CD4-positive, alpha-beta T cell treated with Interleukin-12 subunit alpha and Interleukin-12 subunit beta, for 1 hour (primary cell): ENCODE results near the gene GOLGA8B.
"Not testable (repeated sequence)": the region's sequence is repeated elsewhere in the genome, so short reads cannot be mapped to it uniquely, and the experiment has no call there.

Source experiments
- DNase-seq: peaks from one replicate; pipeline ENCODE4 v3.0.0-alpha.2; 2020

GOLGA8B gene

DNA sequence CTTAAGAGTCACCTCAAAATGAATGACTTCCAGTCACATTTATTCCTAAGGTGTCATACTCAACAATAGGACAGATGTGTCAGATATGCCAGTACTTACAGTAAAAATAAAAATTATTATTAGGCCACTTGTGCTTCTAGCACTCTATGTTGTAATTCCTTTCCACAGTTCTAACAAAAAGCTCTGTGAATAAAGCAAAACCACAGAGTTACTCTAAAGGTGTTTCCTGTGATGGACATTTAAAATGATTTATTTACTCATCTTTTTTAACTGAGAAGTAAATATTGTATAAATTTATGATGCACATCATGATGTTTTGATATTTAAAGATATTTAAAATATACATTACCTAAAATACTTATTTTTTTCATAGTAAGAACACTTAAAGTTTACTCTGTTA is 13.9 kb upstream of the GOLGA8B start:
- no peak for DNase-seq

GRCh38 chr15:34594361-34594760 is 10.9 kb upstream of the GOLGA8B start:
- no peak for DNase-seq

DNA sequence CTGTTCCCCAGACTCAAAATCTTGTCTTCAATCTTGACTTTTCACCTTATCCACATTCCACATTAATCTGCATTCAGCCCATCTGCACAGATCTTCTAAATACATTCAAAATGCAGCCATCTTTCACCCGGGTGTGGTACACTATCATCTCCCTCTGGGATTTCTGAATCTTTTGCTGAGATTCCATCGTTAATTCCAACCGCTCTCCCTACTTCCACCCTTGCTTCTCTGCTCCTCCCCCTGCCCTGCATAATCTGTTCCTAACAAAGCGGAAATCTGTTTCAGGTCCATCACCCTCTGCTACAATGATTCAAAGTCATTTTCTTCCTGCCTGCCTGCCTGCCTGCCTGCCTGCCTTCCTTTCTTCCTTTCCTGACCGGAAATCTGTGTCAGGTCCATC is 7.9 kb upstream of the GOLGA8B start:
- DNase-seq = no peak

DNA sequence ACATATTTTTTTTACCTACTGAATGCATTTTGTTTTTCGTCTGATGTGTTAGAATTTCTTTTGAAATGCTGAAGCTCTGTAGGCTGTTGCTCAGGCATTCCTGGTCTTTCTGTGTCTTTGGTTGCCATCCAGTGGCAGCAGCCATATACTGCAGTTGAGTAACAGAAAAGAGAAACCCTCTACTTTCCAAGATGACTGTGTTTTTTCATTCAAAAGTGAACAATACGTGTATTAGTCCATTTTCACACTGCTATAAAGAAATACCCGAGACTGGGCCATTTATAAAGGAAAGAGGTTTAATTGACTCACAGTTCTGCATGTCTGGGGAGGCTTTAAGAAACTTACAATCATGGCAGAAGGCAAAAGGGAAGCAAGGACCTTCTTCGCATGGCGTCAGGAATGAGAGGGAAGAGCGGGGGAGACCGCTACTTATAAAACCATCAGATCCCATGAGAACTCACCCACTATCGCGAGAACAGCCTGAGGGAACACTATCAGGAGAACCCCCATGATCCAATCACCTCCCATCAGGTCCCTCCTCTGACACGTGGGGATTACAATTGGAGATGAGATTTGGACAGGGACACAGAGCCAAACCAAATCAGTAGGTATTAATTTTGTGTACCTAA is 4.7 kb upstream of the GOLGA8B start:
- peak; percentile 75 for DNase-seq

- not testable (repeated sequence) for DNase-seq
Measured at GRCh38 chr15:34585966-34586365, 2.5 kb upstream of the GOLGA8B start.

- DNase-seq = no peak
Measured at GRCh38 chr15:34584996-34585395, 1.5 kb upstream of the GOLGA8B start.

DNA sequence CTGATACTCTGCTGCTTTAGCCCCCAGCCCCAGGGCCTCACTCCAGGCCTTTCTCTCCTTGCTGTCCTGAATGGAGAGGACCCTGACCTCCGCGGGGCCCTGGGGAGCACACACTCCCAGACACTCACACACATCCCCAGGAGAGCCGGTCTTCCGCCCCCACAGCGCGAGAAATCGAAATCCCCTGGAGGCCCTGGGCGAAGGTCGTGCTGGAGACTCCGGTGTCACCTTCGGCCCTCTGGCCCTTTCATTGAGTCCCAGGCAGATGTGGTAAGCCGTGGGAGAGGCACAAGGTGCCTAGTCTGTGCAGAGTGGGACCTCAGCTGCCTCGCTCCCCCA is 848 bp upstream of the GOLGA8B start:
- no peak for DNase-seq

DNA sequence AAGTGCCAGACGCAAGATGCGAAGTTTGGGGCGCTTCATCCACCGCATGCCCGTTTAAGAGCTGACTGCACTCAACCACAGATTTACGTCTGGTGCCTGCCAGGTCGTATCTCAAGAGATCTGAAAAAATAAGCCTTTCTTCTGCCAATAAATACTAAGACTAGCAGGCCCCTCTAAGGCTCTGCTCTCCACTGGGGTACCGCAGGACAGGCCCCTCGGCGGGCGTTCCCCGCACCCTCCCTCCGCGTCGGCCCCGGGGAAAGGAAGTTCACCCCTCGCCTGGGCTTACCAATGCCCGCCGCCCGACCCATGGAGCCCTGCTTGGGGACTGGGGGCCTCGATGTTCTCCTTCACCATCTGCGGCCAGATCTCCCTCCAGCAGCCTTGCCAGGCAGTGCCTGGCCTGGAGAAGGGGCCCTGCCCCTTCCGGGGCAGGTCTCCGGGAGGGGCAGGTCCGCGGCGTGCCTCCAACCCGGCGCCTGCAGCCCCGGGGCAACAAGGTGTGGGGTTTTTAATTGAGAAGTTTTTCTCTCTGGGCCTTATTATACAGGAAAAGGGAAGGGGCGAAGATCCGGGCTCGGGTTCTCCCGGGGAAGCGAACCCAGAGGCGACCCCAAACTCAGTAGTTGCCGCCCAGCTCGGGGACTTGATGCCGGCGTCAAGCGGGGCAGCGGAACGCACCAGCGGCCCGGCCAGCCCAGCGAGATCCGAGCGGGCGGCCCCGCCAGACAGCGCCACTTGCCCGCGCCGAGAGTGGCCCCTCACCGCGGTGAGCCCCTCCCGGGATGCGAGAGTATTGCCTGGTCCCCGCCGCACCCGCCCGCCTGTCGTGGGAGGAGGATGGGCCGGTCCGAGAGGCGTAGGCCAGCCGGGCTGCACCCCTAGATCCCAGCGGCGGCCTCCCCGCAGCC is 735 bp downstream of the GOLGA8B start:
- DNase-seq = peak; percentile 34

DNA sequence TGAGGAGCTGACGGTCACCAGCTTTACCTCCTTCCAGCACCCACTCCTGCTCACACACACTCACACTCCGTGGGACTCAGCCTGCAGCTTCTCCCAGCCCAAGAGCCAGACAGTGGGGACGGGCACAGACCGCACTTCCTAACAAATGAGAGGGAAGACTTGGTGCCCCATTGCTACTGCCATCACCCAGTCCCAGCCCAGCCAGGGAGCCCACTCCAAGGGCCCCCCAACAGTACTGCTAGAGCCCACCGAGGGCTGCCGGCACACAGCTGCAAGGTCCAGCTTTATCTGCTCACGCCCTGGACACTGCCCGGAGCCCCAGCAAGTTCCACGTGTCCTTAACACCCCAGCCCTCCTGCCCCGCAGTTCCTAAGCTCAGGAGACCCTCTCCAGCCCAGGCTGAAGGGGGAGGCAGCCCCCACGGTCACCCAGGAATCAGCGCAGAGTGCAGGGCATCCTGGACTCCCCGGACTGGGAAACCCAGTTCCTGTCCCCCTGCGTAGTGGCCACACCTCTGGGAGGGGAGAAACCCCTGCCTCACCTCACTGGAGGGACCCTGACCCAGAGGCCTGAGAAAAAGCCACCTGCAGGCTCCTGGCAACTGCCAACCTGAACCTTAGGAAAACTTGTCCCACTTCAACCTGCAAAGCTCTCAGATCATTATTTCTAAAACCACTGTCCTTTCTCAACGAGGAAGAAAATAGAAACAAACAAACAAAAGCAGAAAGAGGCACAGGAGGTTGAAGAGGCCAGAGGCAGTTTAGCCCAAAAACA is 1.6 kb downstream of the GOLGA8B start:
- DNase-seq = not testable (repeated sequence)

DNA sequence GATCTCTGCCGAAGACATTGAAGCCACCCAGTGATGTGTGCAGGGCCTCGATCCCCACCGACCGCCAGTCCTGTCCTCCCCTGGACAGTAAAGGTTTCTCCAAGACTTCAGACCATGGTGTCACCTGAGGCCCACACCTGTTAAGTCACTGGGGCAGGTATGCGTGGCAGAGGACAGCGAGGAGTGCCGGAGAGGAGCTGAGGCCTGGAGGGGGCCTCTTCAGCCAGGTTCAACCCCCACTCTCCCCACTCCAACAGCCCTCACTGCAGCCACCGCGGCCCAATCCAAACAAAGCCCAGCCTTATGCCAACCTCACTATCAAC is 2.4 kb downstream of the GOLGA8B start:
- no peak for DNase-seq

DNA sequence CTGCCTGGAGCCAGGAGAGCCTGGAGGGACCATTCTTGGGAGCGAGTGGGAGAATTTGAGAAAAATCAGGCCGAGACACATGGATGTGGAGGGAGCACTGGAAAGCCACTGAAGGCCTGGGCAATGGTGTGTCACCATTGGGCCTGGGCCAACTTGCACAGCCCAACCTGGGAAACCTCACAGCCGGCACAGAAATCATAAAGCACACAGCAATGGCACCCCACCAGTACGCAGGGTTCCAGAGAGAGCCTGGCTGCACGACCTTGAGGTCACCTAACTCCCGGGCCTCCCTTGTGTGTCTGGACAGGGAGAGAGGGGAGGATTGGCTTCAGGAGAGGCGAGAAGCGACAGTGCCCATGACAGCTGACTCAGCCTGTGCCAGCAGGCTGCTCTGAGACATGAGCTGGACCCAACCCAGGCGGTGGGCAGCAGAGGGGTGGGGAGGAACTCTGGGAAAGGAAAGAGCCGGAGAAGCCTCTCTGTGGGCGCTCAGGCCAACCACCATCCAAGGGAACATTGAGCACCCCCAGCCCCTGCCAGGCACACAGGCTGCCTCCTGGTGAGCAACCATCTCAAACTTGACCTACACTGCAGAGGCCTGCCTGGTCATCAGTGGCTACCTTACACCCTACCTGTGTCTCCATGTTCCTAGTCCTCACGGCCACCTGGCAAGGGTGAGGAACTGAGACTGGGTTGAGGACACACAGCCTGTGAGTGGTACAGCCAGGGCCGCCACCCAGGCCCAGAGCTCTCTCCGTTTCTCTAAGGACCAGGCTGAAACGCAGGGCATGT is 3.0 kb downstream of the GOLGA8B start:
- not testable (repeated sequence) for DNase-seq

GRCh38 chr15:34578283-34578674 is 5.2 kb downstream of the GOLGA8B start:
- no peak for DNase-seq

- DNase-seq = not testable (repeated sequence)
Measured at GRCh38 chr15:34577658-34578282, 5.7 kb downstream of the GOLGA8B start.

DNA sequence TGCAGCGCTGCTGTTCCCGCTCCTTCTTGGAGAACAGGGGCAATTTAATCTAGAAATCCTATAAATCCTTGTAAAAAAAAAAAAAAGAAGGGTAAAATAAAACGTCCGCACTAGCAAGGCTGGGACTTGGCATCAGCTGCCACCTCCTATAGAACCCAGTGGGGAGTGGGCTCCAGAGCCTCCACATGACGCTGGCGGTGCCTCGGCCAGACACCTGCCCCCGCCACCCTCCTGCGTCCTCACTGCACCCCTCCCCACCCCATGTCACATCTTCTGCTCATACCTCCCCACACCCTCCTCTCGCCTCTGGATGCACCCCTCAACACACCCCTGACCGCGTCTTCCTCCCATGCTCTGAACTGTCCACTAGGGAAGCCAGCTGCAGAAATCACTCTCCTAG is 8.4 kb downstream of the GOLGA8B start:
- not testable (repeated sequence) for DNase-seq

- DNase-seq = not testable (repeated sequence)
Measured at GRCh38 chr15:34572921-34573320, 10.5 kb downstream of the GOLGA8B start.

GRCh38 chr15:34572019-34572641 is 11.3 kb downstream of the GOLGA8B start:
- DNase-seq = not testable (repeated sequence)

DNA sequence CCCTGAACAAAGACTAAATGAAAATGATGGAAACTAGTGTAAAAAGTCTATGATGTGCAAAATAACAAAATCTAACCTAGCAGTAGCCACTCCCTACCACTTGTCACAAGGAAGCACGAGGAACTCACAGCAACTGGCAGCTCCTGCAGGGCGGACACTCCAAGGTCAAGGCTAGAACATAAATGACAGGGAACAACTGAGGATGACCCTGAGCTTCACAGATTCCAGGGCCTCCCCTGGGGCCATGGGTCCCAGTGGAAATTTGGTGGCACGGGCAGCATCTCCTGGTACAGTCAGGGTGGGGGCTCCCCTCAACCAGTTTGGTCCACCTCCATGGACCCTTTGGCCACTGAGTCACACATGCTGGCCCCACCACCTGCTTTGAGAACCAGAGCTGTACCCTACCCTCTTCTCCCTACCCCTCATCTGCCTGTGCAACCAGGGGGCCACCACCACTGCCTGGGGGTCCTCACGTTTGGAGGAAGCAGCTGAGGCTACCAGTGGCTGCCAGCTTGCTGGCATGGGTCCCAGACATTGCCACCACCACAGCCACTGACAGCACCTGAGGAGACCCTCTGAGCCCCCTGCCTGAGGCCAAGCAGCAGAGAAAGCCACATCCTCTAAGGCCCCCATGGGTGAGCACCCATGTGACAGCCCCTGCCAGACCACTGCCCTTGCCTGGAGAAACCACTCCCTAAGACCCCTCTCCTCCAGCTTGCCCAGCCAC is 13.6 kb downstream of the GOLGA8B start:
- not testable (repeated sequence) for DNase-seq

GRCh38 chr15:34567174-34567573 is 16.3 kb downstream of the GOLGA8B start:
- not testable (repeated sequence) for DNase-seq

GRCh38 chr15:34564711-34565110 is 18.7 kb downstream of the GOLGA8B start:
- DNase-seq = not testable (repeated sequence)

DNA sequence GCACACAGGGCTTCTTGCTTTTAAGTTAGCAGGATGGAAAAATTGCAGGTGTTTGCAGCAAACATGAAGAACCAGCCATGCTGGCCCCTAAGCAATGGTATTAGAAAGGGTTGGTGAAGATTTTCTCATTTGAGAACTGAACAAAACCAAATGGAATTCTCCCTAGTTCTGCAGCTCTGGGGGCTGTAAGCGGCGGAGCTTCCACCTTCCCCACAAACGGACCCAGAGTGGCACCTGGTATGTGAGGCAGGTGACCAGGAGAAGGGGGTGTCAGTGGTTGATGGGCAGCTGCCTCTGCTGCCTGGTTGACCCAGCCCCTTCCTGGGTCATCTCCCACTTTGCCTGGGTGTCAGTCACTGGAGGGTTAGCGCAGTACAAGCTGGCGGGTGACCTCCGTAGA is 22.6 kb downstream of the GOLGA8B start:
- DNase-seq = not testable (repeated sequence)

- not testable (repeated sequence) for DNase-seq
Measured at GRCh38 chr15:34559764-34560163, 23.7 kb downstream of the GOLGA8B start.
